Astrocyte (in vitro differentiated cells and primary cell): ENCODE results near the gene SLC12A3. TPM values are rescaled to one million over a fixed set of nuclear protein-coding genes. Genes with fewer than 3 reads are reported as not detected.

Source experiments
- DNase-seq: peaks from one replicate; pipeline ENCODE4 v3.0.0-alpha.2; 2010; ENCODE audit warnings: low read depth
- FAIRE-seq: peaks from 2 replicates; lab custom pipeline; 2011; peaks lifted over from hg19 to GRCh38; lab: Jason Lieb, UNC
- H2AFZ ChIP-seq: 2 replicates; pipeline ENCODE4 v1.6.0; 2012; ENCODE audit warnings: low read depth, low read length, inconsistent platforms
- H3K27ac ChIP-seq: 2 replicates; pipeline ENCODE4 v1.5.1; 2011; ENCODE audit warnings: low read depth, low read length, inconsistent platforms
- H3K27me3 ChIP-seq: 2 replicates; pipeline ENCODE4 v1.6.0; 2011; ENCODE audit warnings: low read length, inconsistent platforms; ENCODE audit not compliant: insufficient read depth
- H3K36me3 ChIP-seq: 2 replicates; pipeline ENCODE4 v1.5.1; 2011; ENCODE audit warnings: low read length, inconsistent platforms; ENCODE audit not compliant: insufficient read depth
- H3K4me1 ChIP-seq: 2 replicates; pipeline ENCODE4 v1.5.1; 2011; ENCODE audit warnings: low read length, inconsistent platforms; ENCODE audit not compliant: insufficient read depth
- H3K4me2 ChIP-seq: 2 replicates; pipeline ENCODE4 v1.6.0; 2012; ENCODE audit warnings: low read length, inconsistent platforms
- H3K4me3 ChIP-seq: 2 replicates; pipeline ENCODE4 v1.5.1; 2011; ENCODE audit warnings: low read depth, mild to moderate bottlenecking, low read length, inconsistent platforms; ENCODE audit not compliant: insufficient read depth
- H3K79me2 ChIP-seq: 2 replicates; pipeline ENCODE4 v1.6.0; 2012; ENCODE audit warnings: mild to moderate bottlenecking, low read length, inconsistent platforms; ENCODE audit not compliant: insufficient read depth
- H3K9ac ChIP-seq: 2 replicates; pipeline ENCODE4 v1.6.0; 2012; ENCODE audit warnings: mild to moderate bottlenecking, low read length, inconsistent platforms
- H3K9me3 ChIP-seq: 2 replicates; pipeline ENCODE4 v1.5.1; 2012; ENCODE audit warnings: low read depth, mild to moderate bottlenecking, low read length, inconsistent platforms; ENCODE audit not compliant: insufficient read depth
- H4K20me1 ChIP-seq: 2 replicates; pipeline ENCODE4 v1.6.0; 2012; ENCODE audit warnings: low read length, inconsistent platforms; ENCODE audit not compliant: insufficient read depth
- H3K27ac Mint-ChIP-seq: one replicate; pipeline ENCODE4 v1.8.0; 2021; ENCODE audit warnings: mild to moderate bottlenecking, mixed read lengths; ENCODE audit not compliant: unreplicated experiment
- H3K27me3 Mint-ChIP-seq: one replicate; pipeline ENCODE4 v1.8.0; 2021; ENCODE audit warnings: low read depth, mixed read lengths; ENCODE audit not compliant: unreplicated experiment
- H3K36me3 Mint-ChIP-seq: one replicate; pipeline ENCODE4 v1.8.0; 2021; ENCODE audit warnings: low read depth, mixed read lengths; ENCODE audit not compliant: unreplicated experiment
- H3K4me1 Mint-ChIP-seq: one replicate; pipeline ENCODE4 v1.8.0; 2021; ENCODE audit warnings: low read depth, mixed read lengths; ENCODE audit not compliant: unreplicated experiment
- H3K4me3 Mint-ChIP-seq: one replicate; pipeline ENCODE4 v1.8.0; 2021; ENCODE audit warnings: mild to moderate bottlenecking, moderate library complexity, mixed read lengths; ENCODE audit not compliant: unreplicated experiment
- H3K9me3 Mint-ChIP-seq: one replicate; pipeline ENCODE4 v1.8.0; 2021; ENCODE audit warnings: mild to moderate bottlenecking, mixed read lengths; ENCODE audit not compliant: unreplicated experiment
- EZH2 ChIP-seq: IDR thresholded peaks from 2 replicates; pipeline ENCODE4 v1.6.1; 2012; ENCODE audit warnings: mild to moderate bottlenecking, low read length, inconsistent platforms; ENCODE audit not compliant: insufficient read depth
- total RNA-seq: library from RNA; stranded (reverse); gene quantifications from 2 replicates; pipeline ENCODE4 v1.2.1, GENCODE V29; 2021
- TF ChIP-seq, protein P1 (sequence below): IDR thresholded peaks from 2 replicates; pipeline ENCODE4 v1.5.1; 2011; ENCODE audit warnings: low read depth, mild to moderate bottlenecking, inconsistent platforms, low read length, moderate library complexity; ENCODE audit not compliant: insufficient read depth

Gene SLC12A3
- total RNA-seq, 1 donor from 2014 or later, result 0.18 TPM

DNA sequence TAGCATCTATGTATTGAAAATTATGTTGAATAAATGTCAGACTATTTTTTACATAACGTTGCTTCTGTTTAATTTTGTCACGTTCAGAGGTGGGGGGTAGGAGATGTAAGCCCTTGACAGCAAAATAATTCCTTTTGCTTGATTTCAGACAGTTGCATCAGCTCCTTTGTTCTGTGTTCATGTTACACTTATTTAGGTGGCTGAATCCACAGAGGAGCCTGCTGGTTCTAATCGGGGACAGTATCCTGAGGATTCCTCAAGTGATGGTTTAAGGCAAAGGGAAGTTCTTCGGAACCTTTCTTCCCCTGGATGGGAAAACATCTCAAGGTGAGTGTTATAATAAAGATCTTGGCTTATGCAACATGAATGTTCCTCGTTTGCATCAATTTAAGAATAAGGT is 71.5 kb downstream of the SLC12A3 start:
- H3K9ac ChIP-seq, result no peak overlapping the region
- Mint-ChIP-seq H3K36me3 (peaks cover 31% of the 10 kb centered on the region), H3K27me3 (no peaks in the 10 kb centered on the region), H3K27ac (peak overlapping the region; percentile 89), H3K4me1 (peaks cover 41% of the 10 kb centered on the region), H3K9me3 (no peaks in the 10 kb centered on the region), H3K4me3 (peak overlapping the region; percentile 95)
- H3K4me2 ChIP-seq, result peak overlapping the region; percentile 27
- H3K27me3 ChIP-seq, result no peaks in the 10 kb centered on the region
- H3K27ac ChIP-seq, result no peak overlapping the region
- TF ChIP-seq, protein P1, sequence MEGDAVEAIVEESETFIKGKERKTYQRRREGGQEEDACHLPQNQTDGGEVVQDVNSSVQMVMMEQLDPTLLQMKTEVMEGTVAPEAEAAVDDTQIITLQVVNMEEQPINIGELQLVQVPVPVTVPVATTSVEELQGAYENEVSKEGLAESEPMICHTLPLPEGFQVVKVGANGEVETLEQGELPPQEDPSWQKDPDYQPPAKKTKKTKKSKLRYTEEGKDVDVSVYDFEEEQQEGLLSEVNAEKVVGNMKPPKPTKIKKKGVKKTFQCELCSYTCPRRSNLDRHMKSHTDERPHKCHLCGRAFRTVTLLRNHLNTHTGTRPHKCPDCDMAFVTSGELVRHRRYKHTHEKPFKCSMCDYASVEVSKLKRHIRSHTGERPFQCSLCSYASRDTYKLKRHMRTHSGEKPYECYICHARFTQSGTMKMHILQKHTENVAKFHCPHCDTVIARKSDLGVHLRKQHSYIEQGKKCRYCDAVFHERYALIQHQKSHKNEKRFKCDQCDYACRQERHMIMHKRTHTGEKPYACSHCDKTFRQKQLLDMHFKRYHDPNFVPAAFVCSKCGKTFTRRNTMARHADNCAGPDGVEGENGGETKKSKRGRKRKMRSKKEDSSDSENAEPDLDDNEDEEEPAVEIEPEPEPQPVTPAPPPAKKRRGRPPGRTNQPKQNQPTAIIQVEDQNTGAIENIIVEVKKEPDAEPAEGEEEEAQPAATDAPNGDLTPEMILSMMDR, result no peak
- TF ChIP-seq EZH2, result no peak
- H3K4me1 ChIP-seq, result peaks cover 5% of the 10 kb centered on the region
- no peaks in the 10 kb centered on the region for H3K9me3 ChIP-seq
- peaks cover 68% of the 10 kb centered on the region for H3K36me3 ChIP-seq
- DNase-seq, result no peak
- H3K79me2 ChIP-seq, result peaks cover 85% of the 10 kb centered on the region
- H3K4me3 ChIP-seq, result no peak overlapping the region
- FAIRE-seq, result no peak
- no peak overlapping the region for H2AFZ ChIP-seq
- peaks cover 92% of the 10 kb centered on the region for H4K20me1 ChIP-seq

DNA sequence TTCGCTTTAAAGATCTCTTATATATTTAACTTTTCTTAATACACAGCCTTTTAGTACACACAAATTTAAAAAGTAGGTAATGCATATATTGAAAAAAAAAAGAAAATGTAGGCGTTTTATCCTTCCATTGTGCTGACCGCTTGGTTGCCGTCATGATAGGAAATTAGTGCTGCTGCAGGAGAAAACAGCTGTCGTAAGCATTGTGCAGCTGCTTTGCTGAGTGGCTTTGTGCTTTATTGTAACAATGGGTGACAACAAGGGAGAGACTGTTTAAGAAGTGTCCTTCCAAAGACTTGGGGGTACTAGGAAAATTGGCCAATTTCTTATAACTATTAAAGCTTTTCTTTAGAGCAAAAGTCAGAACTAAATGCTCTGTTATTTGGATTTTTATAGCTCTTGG is 71.9 kb downstream of the SLC12A3 start:
- FAIRE-seq (no peak), DNase-seq (no peak)
- H2AFZ ChIP-seq, result no peak overlapping the region
- TF ChIP-seq, protein P1, result no peak
- no peak for TF ChIP-seq EZH2
- no peaks in the 10 kb centered on the region for H3K27me3 ChIP-seq
- no peaks in the 10 kb centered on the region for H3K9me3 ChIP-seq
- Mint-ChIP-seq H3K27me3 (no peaks in the 10 kb centered on the region), H3K4me1 (peaks cover 44% of the 10 kb centered on the region), H3K36me3 (peaks cover 34% of the 10 kb centered on the region), H3K9me3 (no peaks in the 10 kb centered on the region), H3K27ac (peak overlapping the region; percentile 89), H3K4me3 (peak overlapping the region; percentile 95)
- no peak overlapping the region for H3K4me3 ChIP-seq
- peaks cover 96% of the 10 kb centered on the region for H4K20me1 ChIP-seq
- H3K27ac ChIP-seq, result no peak overlapping the region
- peaks cover 72% of the 10 kb centered on the region for H3K36me3 ChIP-seq
- peaks cover 2% of the 10 kb centered on the region for H3K4me1 ChIP-seq
- H3K79me2 ChIP-seq, result peaks cover 84% of the 10 kb centered on the region
- no peak overlapping the region for H3K9ac ChIP-seq
- no peak overlapping the region for H3K4me2 ChIP-seq

DNA sequence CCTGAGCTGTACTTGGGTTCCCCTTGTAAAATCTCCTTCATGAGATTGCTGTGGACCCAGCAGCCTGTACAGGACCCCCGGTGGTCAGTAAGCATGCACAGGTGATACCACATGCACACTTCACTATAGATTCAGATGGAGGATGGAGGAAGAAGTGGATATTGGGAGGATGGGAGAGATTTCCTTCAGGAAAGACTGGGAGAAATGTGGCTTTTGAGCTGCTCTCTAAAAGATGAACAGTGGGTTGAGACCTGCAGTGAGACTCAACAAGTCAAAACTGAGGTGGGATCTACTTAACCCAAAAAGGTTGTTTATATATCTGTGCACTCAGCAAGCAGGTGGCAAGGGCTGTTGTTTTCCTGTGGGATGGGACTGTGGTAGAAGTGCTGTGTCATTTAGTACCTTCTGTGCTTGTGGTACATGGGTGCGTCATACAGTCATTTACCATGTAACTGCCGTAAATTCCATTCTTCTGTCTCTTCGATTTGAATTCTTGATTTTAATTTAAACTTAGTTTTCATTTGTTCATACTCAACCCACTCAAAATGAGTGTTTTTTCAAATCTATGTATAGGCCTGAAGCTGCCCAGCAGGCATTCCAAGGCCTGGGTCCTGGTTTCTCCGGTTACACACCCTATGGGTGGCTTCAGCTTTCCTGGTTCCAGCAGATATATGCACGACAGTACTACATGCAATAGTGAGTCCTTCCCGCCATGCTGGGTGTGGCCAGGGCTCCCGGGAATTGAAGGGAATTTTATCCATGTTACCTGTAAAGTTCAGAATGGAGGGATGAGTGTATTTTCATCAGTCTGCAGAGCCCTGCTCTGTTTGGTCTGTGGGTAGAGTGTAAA is 73.9 kb downstream of the SLC12A3 start:
- H3K9ac ChIP-seq, result no peak overlapping the region
- no peaks in the 10 kb centered on the region for H3K27me3 Mint-ChIP-seq
- H3K27ac ChIP-seq, result no peak overlapping the region
- H3K27me3 ChIP-seq, result no peaks in the 10 kb centered on the region
- H3K4me2 ChIP-seq, result no peak overlapping the region
- H3K36me3 Mint-ChIP-seq, result peaks cover 41% of the 10 kb centered on the region
- H3K36me3 ChIP-seq, result peaks cover 86% of the 10 kb centered on the region
- peaks cover 57% of the 10 kb centered on the region for H3K4me1 Mint-ChIP-seq
- H3K79me2 ChIP-seq, result peaks cover 65% of the 10 kb centered on the region
- H3K4me3 ChIP-seq, result no peak overlapping the region
- DNase-seq, result no peak
- H3K9me3 Mint-ChIP-seq, result no peaks in the 10 kb centered on the region
- TF ChIP-seq, protein P1, result no peak
- TF ChIP-seq EZH2, result no peak
- peak overlapping the region; percentile 89 for H3K27ac Mint-ChIP-seq
- peaks cover 98% of the 10 kb centered on the region for H4K20me1 ChIP-seq
- no peak for FAIRE-seq
- peaks cover 2% of the 10 kb centered on the region for H3K4me1 ChIP-seq
- H2AFZ ChIP-seq, result no peak overlapping the region
- peak overlapping the region; percentile 61 for H3K4me3 Mint-ChIP-seq
- no peaks in the 10 kb centered on the region for H3K9me3 ChIP-seq
